NB4 (cell line): ENCODE data around the gene TRIM16.
A peak's percentile ranks its signal among the peaks of the same experiment; 100 is the strongest.
"Not testable (repeated sequence)": the region's sequence is repeated elsewhere in the genome, so short reads cannot be mapped to it uniquely, and the experiment has no call there.

Experiments
- DNase-seq: peaks from one replicate; pipeline ENCODE4 v3.0.0; 2010; ENCODE audit warnings: low read depth
- H3K4me3 ChIP-seq: one replicate; pipeline ENCODE4 v1.5.1; 2011; ENCODE audit warnings: mild to moderate bottlenecking, low read depth, low read length, moderate library complexity
- TF ChIP-seq, protein P1 (sequence below): IDR thresholded peaks from 2 replicates; pipeline ENCODE4 v1.6.1; 2011; ENCODE audit warnings: low read depth, low read length

The TRIM16 gene

DNA sequence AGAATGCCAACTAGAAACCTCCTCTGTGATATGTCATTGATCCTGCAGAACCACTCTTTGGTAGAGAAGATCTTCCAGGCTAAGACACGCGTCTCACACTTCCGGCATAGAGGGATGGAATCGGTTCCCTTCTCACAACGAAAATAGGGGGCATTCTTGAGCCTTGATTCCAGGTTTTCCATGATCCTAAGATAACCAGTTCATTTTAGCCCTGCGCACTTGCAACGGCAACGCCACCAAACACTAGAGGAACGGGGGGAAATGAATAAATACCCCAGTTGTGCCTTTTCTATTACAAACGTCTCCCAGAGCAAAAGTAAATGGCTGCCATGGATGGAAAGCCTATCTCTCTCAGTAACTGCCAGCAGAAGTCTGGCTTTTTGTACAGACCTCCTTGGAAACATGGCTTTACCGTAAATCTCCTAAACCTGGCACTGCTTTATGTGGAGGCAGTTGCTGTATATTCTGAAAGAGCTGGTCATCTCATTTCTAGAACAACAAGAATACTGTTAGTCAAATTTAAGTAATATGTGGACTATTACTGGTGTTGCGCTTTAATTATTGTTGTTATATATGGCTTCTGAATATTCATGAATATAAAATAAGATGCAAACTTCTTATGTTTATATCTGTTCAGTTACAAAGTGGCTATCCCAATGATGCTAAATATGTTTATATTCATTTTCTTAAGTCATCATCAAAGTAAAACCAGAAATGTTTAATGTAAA is 64.6 kb downstream of the TRIM16 start, which contains the start of gene FBXW10B:
Gene FBXW10B, minus strand, starts transcription at position 374 of the 728 bp plus-strand sequence. Its CDS starts 192 bp downstream, at position 182.
- DNase-seq, H3K4me3 ChIP-seq: not testable (repeated sequence)

DNA sequence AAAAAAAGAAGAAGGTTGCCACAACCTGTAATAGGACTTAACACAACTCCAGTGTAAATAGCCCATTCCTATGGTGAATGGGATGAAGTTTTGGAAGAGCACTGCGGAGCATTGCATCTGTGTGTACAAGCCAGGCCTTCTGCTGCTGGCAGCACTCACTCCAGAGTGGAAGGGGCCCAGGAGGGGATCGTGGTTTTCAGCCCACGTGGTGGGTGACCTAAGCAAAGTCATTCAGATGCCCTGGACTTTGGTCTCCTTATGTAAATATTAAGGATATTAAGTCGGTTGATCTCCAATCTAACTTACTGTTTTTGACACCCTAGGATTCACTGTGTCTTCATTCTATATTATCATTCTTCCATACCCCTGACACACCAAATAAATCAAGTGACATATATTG is 67.3 kb downstream of the TRIM16 start:
- DNase-seq = peak; percentile 30
- H3K4me3 ChIP-seq = not testable (repeated sequence)

DNA sequence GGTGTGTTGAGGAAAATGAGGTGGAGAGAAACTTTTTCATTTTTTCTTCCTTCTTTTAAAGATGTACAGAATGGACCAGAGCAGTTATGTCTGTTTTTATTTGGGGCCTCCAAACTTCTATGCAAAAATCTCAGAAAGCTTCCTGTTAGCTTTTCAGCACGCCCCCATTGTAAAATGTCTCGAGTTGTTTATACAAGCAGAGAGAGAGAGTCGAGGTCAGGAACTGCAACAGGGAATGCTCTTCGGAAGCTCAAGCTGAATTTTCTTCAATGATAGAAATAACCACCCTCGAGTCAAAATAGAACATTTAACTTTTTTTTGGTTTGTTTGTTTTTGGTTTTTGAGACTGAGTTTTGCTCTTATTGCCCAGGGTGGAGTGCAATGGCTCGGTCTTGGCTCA is 68.3 kb downstream of the TRIM16 start:
- DNase-seq, H3K4me3 ChIP-seq: not testable (repeated sequence)

DNA sequence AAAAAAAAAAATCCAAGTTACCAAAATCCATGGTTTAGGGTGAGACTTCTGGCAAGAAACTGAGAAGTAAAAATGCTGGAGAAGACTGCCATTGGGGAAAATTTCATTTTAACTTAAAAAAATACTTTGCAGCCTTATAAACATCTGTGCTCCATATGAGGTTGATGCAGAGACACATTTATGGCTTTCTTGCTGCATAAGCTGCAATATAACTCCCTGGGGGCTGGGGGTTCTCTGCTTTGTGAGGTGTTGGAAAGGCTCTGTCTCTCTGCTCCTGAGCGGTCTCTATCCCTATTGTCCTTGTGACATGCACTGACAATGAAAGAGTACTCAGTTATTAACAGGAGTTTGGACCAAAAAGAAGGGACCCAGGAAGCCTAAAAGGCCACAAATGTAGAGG is 71.0 kb downstream of the TRIM16 start:
- not testable (repeated sequence) for DNase-seq, H3K4me3 ChIP-seq

DNA sequence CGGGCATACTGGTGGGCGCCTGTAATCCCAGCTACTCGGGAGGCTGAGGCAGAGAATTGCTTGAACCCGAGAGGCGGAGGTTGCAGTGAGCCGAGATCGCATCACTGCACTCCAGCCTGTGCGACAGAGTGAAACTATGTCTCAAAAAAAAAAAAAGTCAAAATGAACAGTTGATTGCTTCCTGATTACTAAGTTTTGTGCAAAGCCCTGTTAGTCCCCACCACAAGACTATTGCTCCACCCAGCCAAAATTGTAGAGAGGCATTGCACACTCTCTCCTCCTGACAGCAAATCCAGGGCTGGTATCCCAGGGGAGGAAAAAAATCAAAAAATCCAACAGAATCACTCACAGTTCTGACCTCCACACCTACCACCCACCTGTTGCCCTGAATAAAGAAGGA is 91.2 kb downstream of the TRIM16 start:
- H3K4me3 ChIP-seq = not testable (repeated sequence)
- DNase-seq = peak; percentile 66

DNA sequence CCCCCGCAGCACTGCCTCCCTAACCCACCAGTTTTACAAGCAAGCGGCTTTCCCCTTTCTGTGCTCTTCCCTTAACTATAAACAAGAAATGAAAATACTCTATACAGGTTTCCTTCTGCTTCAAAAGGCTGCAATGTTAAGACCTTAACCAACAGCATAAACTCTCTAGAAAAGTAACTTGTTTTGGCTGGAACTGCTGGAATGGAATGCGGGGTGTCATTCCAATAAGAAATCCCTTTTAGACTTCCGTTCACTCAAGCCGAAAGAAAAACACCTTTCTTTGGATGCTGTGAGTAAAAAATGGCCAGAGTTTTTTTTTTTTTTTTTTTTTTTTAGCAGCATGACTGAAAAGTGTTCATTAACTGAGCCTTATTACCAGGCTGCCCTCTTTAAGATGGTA is 92.1 kb downstream of the TRIM16 start:
- not testable (repeated sequence) for DNase-seq
- H3K4me3 ChIP-seq = peak overlapping the region; percentile 30

DNA sequence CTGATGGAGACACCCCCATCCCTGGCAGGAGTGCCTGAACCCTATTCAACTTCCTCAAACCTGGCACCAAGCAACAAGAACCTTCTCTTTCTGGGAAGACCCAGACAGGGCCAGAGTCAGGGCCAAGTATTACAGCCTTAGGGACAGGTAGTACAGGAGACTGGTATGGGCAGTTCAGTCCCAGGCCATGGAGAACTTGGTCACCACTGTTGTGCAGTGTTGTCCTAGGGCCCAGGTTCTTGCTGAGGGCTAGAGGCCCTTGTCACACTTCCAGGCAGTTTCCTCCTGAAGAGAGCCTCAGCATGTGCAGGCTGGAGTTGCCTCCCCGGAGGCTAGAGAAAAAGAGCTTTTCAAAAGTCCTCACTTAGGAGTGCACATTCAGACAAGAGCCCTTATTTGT is 93.3 kb downstream of the TRIM16 start:
- DNase-seq = peak; percentile 33
- not testable (repeated sequence) for H3K4me3 ChIP-seq

DNA sequence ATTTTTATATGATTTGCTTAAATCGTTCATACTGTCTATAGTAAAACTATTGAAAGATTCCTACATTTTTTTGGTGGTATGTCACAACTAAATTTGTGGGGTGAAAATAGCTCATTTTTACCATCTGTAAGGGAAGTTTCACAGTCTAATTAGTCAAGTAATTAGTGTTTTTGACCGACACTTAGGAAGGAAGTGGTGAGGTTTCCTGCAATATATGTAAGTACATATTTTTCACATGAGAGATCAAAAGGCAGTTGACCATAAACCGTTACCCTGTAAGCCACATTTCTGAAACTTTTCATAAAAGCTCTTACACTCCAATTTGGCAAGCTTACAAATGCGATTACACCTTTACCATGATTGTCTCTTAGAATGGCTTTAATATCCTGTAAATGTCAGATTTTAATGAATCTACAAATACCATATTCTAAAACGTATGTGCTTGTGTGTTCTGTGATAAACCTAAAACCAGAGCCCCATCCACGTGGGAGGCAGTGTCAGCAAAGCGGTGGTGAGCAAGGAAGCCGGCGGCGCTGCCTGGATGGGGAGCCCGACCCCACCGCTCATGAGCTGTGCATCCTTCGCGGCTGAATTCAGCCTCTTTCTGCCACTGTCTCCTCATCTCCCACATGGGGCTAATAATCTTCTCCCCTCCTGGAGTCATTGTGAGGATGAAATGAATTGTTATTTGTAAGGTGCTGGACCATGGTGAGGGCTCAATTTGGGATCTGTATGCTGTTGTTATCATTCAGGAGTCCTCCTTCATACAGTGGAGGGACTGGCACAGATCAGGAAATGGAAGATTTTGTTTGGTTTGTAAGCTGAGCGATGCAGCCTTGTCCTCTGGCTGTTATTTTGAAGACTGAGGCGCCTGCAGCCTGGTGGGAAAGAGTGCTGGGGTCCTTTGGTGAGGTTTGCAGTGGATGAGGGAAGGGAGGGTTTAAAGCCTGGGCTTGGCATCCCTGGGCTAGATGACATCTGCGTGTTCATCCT is 94.3 kb downstream of the TRIM16 start:
- TF ChIP-seq, protein P1, sequence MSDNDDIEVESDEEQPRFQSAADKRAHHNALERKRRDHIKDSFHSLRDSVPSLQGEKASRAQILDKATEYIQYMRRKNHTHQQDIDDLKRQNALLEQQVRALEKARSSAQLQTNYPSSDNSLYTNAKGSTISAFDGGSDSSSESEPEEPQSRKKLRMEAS = 0 out of 2 replicates have a peak, but pooled peaks have one; percentile 11
- peak overlapping the region; percentile 21 for H3K4me3 ChIP-seq
- DNase-seq = peak; percentile 79

DNA sequence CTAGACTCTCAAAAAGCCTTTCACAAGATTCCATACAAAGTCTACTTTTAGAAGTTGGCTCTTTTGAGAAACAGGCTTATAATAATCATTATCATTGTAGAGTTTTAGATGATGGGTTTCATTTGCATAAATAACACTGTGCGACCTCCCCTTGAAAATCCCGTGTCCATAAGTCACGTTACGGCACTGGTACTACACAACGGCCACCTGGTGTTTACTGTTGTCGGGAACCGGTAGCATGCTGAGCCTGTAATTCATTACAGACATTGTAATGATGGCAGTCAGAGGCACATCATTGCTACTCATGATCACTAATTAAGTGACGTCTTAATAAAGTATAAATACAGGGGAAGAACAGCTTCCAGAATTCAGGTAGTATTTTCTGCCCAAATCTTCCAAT is 96.1 kb downstream of the TRIM16 start:
- H3K4me3 ChIP-seq, DNase-seq: not testable (repeated sequence)

DNA sequence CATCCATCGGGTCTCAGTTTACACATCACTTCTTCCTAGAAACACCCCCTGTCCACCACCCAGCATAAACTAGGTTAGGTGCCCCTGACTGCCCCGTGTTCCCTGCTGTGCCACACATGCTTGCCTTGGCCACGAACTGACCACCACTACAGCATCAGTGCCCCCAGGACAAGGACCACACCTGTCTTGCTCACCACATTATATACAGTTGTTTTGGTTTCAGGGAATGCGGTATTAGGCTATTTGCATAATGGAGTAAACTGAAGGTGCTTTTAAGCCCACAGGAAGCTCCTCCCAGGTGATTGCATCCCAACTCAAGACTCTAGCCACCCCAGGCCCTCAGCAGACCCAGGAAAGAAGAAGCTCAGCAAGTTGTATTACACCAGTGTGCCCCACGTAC is 100.8 kb downstream of the TRIM16 start:
- DNase-seq, H3K4me3 ChIP-seq: not testable (repeated sequence)

DNA sequence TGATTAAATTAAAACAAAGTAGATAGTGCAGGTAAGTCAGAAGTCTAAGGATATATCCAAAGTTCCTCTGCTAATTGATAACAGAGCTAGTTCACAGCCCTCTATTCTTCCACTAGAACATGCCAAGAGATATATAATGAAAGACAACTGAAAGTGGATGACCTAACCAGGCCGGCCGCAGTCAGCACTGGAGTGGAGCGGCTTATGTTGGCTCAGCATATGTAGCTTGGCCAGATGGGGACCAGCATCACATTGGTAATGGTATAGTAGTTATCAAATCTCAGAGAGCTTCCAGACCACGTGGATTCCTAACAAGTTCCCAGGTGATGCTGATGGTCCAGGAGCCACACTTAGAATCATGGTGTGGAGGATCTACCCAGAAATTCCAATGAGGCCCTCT is 102.6 kb downstream of the TRIM16 start:
- not testable (repeated sequence) for DNase-seq, H3K4me3 ChIP-seq
